Stimulated activated CD4-positive, alpha-beta T cell treated with anti-CD3 and anti-CD28 coated beads, TNF-alpha, amount 100 ng/mL, for 48 hours (primary cell): ENCODE measurements around the gene SENP3.

Experiments used
- DNase-seq, 3 donors: peaks; one replicate each; pipeline ENCODE4 v3.0.0-alpha.2; 2020; ENCODE audit warnings: low read depth in 3 of 3

The SENP3 gene

DNA sequence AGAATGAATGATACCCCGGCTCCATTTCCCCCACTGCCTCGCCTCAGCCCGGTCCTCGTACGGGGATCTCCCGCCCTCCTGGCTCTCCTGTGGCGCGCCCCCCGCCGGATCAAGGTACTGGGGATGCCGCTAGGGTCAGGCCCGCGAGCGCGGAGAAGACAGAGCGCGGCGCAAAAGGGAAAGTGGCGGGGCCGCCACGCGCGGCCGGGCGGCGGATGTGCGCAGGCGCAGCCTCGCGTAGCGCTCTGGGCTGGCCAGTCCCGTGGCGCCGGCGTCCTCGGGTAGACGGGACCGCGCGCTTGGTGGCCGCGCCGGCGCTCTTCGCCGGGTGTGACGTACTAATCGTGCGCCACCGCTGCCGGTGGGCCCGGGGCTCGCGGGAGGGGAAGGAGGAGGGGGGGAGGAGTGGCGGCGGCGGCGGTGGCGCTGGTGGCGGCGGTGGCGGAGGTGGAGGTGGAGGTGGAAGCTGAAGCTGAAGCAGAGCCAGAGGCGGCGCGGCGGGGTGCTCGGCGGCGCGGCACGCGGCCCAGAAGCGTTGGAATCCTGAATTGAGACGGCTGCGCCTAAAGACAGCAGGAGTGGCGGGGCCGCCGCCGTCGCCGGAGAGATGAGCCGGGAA lies at the start of gene SENP3:
SENP3 (plus strand) TSS at position 331 of the 619 bp plus-strand sequence. CDS start 1,158 bp downstream, outside the sequence.
- peak; percentile 79 to 90 (median 82) for DNase-seq

DNA sequence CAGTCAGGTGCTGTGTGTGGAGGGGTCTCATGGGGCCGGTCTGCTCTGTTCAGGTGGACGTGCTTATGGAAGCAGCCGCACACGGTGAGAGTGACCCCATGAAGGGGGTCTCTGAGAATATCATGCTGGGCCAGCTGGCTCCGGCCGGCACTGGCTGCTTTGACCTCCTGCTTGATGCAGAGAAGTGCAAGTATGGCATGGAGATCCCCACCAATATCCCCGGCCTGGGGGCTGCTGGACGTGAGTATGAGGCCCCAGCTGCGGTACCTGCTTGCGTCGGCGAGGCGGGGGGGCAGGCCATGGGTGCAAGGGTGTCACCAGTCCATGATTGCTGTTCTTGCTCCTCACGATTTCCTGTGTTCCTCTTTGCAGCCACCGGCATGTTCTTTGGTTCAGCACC lies 49.6 kb upstream of the SENP3 start:
- DNase-seq = no peak

GRCh38 chr17:7512824-7513540 lies 48.7 kb upstream of the SENP3 start:
- DNase-seq = no peak

GRCh38 chr17:7513850-7514419 lies 47.8 kb upstream of the SENP3 start:
- DNase-seq = no peak

GRCh38 chr17:7515911-7516610 lies 45.7 kb upstream of the SENP3 start:
- no peak for DNase-seq

- peak; percentile 27 to 44 (median 39) for DNase-seq
Observed at GRCh38 chr17:7523033-7523432, 38.7 kb upstream of the SENP3 start.

DNA sequence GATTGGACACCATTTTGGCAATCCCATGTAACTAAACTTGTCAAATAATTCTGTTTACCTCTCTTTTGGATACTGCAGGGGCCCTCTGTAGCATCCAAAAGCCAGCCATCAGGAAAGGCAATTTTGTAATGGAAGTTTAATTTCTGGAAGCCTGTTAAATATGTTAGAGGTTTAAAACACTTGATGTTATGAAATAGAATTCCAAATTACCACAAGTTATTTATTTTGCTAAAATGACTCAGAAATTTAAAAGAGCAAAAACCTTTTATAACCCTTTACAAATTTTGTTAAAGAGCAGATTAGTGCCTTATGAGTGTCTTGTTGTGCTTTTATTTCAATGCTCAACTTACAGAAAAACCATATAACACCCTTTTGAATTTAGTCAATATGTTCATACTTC lies 32.9 kb upstream of the SENP3 start:
- DNase-seq = no peak

DNA sequence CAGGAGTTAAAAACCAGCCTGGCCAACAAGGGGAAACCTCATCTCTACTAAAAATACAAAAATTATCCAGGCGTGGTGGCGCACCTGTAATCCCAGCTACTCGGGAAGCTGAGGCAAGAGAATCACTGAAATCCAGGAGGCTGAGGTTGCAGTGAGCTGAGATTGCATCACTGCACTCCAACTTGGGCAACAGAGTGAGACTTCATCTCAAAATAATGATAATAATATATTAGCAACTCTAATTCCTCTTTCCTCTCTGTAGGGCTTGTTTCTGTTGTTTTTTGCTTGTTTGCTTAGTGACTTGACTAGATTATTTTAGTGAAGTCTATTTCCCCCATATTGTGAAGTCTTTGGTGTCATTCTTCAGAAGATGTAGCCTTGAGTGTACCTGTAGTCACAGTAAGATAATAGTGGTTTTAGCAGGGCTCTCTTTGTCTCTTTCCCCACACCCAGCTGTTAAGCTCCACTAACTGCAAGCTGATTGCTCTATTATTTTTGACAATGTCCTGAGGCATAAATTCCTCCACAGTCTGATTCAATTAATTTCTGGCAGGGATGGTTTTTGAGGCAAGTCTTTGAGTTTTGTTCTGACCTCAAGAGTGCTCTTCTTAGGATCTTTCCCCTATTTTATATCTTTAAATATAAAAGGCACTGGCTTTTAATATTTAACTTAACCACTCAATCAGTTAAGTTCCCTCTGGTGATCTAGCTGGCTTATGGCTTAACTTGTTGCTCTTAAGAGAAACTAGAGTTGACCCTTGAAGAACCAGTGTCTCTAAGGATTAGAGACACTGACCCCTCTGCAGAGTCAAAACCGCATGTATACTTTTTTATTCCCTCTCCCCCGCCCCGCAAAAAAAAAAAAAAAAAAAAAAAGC lies 31.5 kb upstream of the SENP3 start:
- DNase-seq = no peak

GRCh38 chr17:7538050-7538449 lies 23.7 kb upstream of the SENP3 start:
- no peak for DNase-seq

DNA sequence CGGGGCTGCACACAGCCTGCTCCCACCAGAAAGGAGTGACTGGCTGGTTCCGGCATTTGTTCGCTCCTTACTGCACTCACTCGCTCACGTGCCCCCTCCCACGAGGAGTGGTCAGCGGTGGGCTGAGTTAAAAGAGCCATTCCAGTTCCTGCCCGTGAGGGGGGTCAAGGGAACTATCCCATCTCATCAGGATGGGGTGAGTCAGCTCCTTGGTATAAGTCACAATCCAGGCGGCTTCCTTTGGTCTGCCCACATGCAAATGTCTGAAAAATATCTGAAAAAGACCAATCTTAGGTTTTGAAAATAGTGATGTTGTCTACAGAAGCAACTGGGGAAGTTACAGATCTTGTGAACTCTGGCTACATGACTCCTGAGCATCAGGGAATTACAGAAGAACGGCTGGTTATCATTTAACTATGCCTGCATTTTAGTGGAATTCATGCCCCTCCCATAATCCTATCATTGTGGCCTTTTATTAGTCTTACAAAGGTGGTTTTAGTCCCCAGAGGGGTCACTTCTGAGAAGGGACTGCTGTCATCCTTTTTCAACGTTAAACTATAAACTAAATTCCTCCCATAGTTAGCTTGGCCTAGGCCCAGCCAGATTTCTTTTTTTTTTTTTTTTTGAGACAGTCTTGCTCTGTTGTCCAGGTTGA lies 22.7 kb upstream of the SENP3 start:
- DNase-seq = no peak

GRCh38 chr17:7541074-7541621 lies 20.6 kb upstream of the SENP3 start:
- no peak for DNase-seq

- no peak for DNase-seq
Observed at GRCh38 chr17:7544911-7545310, 16.8 kb upstream of the SENP3 start.

DNA sequence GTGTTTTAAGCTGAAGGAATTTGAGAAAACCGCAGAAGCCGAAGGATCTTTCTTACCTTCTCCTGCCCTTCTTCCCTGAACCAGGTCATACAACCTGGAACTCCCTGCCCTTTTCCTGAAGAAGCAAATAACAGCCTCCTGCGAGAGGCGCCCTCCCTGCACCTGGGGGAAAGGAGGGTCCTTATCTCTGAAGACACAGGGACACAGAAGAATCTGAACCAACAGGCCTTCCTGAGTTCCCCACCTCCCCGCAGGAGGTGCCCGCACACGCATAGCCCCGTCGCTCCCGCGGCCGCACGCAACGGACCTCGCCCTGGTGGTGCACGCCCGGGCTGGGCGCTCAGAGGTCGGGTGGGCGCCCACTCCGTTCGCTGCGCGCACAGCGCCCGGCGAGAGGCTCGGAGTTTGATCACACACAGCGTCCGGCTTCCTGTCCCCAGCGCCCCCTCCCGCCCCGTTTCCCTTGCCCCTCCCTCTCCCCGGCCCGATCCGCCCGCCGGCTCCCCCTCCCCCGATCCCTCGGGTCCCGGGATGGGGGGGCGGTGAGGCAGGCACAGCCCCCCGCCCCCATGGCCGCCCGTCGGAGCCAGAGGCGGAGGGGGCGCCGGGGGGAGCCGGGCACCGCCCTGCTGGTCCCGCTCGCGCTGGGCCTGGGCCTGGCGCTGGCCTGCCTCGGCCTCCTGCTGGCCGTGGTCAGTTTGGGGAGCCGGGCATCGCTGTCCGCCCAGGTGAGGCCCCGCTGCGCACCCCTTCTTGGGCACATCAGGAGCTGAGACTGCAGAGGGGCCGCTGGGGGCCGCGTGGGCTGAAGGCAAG lies 12.9 kb upstream of the SENP3 start, which contains the start of gene TNFSF12:
TNFSF12 (plus strand) TSS at position 474 of the 816 bp plus-strand sequence; CDS start at position 570, 96 bp downstream.
- peak in 2 of 3 donors; percentile 22 to 51 for DNase-seq

DNA sequence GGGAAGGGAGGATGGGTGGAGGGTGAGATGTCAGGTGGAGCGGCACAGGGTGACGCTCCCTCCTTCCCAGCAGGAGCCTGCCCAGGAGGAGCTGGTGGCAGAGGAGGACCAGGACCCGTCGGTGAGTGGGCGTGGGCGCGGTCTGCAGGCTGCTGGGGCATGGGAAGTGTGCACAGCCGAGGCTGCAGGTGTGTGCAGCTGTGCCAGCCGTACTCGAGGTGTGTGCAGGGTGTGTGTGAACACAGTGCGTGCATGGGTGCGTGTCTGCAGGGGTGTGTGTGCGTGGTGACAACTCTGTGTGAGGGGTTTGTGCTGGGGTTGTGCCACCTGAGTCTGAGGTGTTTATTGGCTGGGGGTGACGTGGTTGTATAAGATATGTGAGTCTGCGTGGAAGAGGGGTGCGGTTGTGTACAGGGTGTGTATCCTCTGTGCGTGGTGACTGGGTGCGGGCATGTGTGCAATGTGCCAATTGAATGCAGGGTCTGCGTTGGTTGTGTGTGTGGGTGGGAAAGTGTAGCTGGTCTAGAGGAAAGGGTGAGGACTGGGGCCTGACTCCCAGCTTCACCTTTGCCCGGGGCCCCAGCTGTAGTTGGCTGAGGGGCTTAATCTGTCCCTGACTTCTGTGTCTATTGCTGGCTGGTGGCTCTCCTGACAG lies 12.2 kb upstream of the SENP3 start:
- DNase-seq = no peak

DNA sequence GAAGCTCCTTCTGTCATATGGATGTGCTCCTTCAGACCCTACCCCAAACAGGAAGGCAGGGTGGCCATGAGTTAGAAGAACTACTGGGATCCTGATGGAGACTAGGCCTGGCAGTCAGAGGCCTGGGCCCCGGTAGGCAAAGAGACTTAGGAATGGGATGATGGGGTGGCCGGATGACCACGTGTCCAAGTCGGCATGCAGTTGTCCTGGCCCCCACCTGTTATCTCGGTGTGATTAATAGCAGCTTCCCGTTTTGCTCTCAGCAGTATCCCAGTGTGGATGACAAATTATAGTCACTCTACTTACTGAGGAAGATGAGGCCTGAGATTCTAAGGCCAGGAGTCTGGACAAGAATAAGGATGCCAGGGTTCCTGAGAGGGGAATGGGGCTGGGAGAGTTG lies 11.4 kb upstream of the SENP3 start:
- DNase-seq = no peak

- DNase-seq = no peak
Observed at GRCh38 chr17:7551396-7551795, 10.3 kb upstream of the SENP3 start.

- no peak for DNase-seq
Observed at GRCh38 chr17:7552621-7553051, 9.1 kb upstream of the SENP3 start.

DNA sequence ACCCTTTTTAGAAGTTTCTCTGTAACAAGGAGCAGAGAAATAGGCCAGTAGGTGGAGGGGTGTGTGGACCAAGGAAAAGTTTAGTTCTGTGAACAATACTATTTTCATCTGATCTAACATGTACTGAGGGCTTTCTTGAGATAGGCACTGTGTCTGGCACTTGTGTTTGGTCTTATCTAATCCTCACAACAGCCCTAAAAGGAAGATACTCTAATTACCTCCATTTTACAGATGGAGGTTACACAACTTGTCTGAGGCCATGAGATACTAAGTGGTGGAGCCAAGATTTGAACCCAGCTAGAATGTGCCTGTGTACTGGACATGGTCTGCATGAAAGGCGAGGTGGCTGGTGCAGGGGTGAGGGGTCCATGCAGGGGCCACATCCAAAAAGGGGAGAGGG lies 8.4 kb upstream of the SENP3 start:
- no peak for DNase-seq

- DNase-seq = no peak
Observed at GRCh38 chr17:7555320-7555948, 6.3 kb upstream of the SENP3 start.
